Measurements from ENCODE around the gene DOLPP1. TPM values are rescaled to one million over a fixed set of nuclear protein-coding genes. Genes with fewer than 3 reads are reported as not detected.

Gene DOLPP1
- total and polyA plus RNA-seq, 8 donors, result 3.4 to 84.0 (median 12.8) TPM

DNA sequence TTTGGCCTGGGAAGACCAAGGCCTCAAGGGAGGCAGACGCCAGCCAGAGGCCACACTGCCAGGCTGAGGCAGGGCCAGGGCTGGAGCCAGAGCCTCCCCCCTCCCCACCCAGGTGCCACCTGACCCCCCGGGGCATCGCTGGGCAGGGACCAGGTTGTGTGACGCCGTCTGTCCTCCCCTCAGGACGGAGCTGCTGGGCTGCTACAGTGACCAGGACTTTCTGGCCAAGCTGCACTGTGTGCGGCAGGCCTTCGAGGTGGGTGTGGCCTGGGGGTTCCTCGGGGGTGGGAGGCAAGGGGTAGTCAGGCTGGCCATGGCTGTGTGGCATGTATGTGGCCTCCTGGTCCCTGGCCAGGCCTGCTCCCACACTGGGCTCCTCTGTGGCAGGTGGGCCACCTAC, 17.9 kb upstream of the DOLPP1 start:
- Histone ChIP-seq H3K9me3 (no peaks in the 10 kb centered on the region), H3K4me1 (peaks cover 0 to 2% (median 2%) of the 10 kb centered on the region in 4 donors), H3K27ac (no peak overlapping the region), H3K27me3 (no peaks in the 10 kb centered on the region), H3K36me3 (peaks cover 64 to 95% (median 90%) of the 10 kb centered on the region in 4 donors), H3K4me3 (no peak overlapping the region)
- intact Hi-C loops (cut with DNase I; ENCODE audit: low total_unique reads), result no loop called here
- no peak for DNase-seq
- TF ChIP-seq EP300 (IDR thresholded peaks at IDR 0.05), result no peak
- TF ChIP-seq CTCF (IDR thresholded peaks at IDR 0.05), result no peak
- TF ChIP-seq POLR2AphosphoS5 (IDR thresholded peaks at IDR 0.05), result no peak
- TF ChIP-seq POLR2A (IDR thresholded peaks at IDR 0.05), result no peak
- 81 to 100% (median 93%) methylated on average over 4 to 9 of the region's 9 CpGs for WGBS, 5 donors

- 92 to 97% (median 96%) methylated on average over 8 of the region's 8 CpGs for WGBS, 5 donors
- no peak overlapping the region for H3K4me3 ChIP-seq
- TF ChIP-seq CTCF (IDR thresholded peaks at IDR 0.05) (no peak), EP300 (IDR thresholded peaks at IDR 0.05) (no peak)
- no peak overlapping the region for H3K27ac ChIP-seq
- H3K4me1 ChIP-seq, result peaks cover 10 to 17% (median 16%) of the 10 kb centered on the region in 4 donors
- H3K36me3 ChIP-seq, result peaks cover 70 to 97% (median 92%) of the 10 kb centered on the region in 4 donors
- DNase-seq, result no peak
- no peaks in the 10 kb centered on the region for H3K9me3 ChIP-seq
- no peaks in the 10 kb centered on the region for H3K27me3 ChIP-seq
- intact Hi-C loops (cut with DNase I; ENCODE audit: low total_unique reads), result no loop called here
These were observed 16.4 kb upstream of the DOLPP1 start for GRCh38 chr9:129064499-129064908.

DNA sequence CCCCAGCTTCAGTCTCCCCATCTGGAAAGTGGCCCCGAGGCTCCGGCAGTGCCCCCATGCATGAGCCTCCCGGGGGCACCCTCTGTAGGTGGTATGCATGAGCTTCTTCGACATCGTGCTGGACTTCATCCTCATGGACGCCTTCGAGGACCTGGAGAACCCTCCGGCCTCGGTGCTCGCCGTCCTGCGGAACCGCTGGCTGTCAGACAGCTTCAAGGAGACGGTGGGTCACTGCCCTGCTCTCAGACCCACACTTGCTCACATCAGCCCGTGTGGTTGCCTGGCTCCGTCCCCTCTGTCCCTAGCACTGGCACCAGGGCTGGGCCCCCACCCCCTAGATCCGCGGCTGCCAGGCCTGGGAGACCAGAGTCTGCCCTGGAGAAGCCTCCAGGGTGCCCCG, 12.8 kb upstream of the DOLPP1 start:
- H3K27ac ChIP-seq, result peak overlapping the region in 4 of 5 donors; percentile 81 to 88 (median 84)
- H3K36me3 ChIP-seq, result peaks cover 39 to 83% (median 78%) of the 10 kb centered on the region in 4 donors
- no peak overlapping the region for H3K4me3 ChIP-seq
- 80 to 95% (median 93%) methylated on average over 13 to 19 of the region's 19 CpGs for WGBS, 5 donors
- intact Hi-C loops (cut with DNase I; ENCODE audit: low total_unique reads), result no loop called here
- no peak for TF ChIP-seq CTCF (IDR thresholded peaks at IDR 0.05)
- TF ChIP-seq EP300 (IDR thresholded peaks at IDR 0.05), result no peak
- TF ChIP-seq POLR2AphosphoS5 (IDR thresholded peaks at IDR 0.05), result no peak
- TF ChIP-seq POLR2A (IDR thresholded peaks at IDR 0.05), result no peak
- peaks cover 20 to 43% (median 35%) of the 10 kb centered on the region in 4 donors for H3K4me1 ChIP-seq
- no peaks in the 10 kb centered on the region for H3K9me3 ChIP-seq
- H3K27me3 ChIP-seq, result no peaks in the 10 kb centered on the region
- DNase-seq, result no peak

GRCh38 chr9:129068990-129069861, 11.7 kb upstream of the DOLPP1 start:
- no peaks in the 10 kb centered on the region for H3K9me3 ChIP-seq
- peaks cover 31 to 72% (median 68%) of the 10 kb centered on the region in 4 donors for H3K36me3 ChIP-seq
- peak overlapping the region; percentile 81 to 93 (median 85) for H3K27ac ChIP-seq
- peaks cover 20 to 43% (median 35%) of the 10 kb centered on the region in 4 donors for H3K4me1 ChIP-seq
- WGBS, 5 donors, result 31 to 59% (median 41%) methylated on average over 11 to 31 of the region's 31 CpGs
- intact Hi-C loops (cut with DNase I; ENCODE audit: low total_unique reads), result no loop called here
- TF ChIP-seq CTCF (IDR thresholded peaks at IDR 0.05) (peak in 2 of 7 experiments; percentile 17 to 35), EP300 (IDR thresholded peaks at IDR 0.05) (no peak), POLR2AphosphoS5 (IDR thresholded peaks at IDR 0.05) (peak; percentile 44 to 87 (median 81)), POLR2A (IDR thresholded peaks at IDR 0.05) (no peak)
- H3K4me3 ChIP-seq, result peak overlapping the region in 1 of 4 donors; percentile 1
- H3K27me3 ChIP-seq, result no peaks in the 10 kb centered on the region
- peak; percentile 92 to 94 for DNase-seq
